Measurements from ENCODE around the gene SLC25A33.
"Not testable (repeated sequence)": the region's sequence is repeated elsewhere in the genome, so short reads cannot be mapped to it uniquely, and the experiment has no call there.

The SLC25A33 gene

DNA sequence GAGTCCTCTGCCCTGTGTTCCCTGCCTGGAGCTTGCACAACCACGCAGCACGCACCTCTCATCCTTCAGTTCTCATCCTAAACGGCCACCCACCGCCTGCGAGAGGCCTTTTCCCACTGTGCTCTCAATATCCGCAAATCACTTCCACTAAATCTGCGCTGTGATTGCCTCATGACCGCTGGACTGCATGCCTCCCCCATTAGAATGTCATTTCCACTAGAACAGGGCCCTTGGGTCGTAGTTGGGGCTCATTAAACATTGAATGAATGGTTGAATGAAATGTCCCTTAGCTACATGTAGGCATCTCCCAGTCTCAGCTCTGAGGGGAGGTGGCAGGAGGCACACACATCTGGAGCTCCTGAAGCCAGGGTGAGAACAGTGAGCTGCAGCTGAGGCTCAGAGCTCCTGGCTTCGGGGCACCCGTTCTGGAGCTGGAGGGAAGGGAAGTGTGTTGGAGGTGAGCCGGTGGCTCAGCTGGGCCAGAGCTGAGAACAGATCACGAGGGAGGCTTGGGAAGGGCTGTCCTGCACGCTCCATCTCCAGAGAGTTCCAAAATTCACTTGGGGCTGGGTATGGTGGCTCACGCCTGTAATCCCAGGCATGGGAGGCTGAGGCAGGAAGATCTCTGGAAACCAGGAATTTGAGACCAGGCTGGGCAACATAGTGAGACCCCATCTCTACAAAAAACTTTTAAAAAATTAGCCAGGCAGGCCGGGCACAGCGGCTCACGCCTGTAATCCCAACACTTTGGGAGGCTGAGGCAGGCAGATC lies 79.8 kb downstream of the SLC25A33 start:
- DNase-seq (ENCODE audit: low spot score): no peak

DNA sequence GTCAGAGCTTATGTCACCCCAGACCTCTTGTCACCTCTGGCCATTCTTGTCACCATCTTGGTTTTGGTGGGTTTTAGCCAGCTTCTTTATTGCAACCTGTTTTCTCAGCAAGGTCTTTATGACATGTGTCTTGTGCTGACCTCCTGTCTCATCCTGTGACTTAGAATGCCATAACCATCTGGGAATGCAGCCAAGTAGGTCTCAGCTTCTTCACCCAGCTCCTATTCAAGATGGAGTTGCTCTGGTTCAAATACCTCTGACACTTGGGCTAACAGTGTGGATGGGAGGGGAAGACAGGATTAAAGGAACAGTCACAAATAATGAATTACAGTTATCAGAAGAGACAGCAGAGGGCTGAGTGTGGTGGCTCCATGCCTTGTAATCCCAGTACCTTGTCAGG lies 81.8 kb downstream of the SLC25A33 start:
- no peak for DNase-seq (ENCODE audit: low spot score)

GRCh38 chr1:9624081-9624480 lies 84.8 kb downstream of the SLC25A33 start:
- no peak for DNase-seq (ENCODE audit: low spot score)

GRCh38 chr1:9625030-9625429 lies 85.8 kb downstream of the SLC25A33 start:
- not testable (repeated sequence) for DNase-seq (ENCODE audit: low spot score)

GRCh38 chr1:9626201-9626608 lies 86.9 kb downstream of the SLC25A33 start:
- DNase-seq (ENCODE audit: low spot score): no peak

GRCh38 chr1:9628541-9629444 lies 89.5 kb downstream of the SLC25A33 start:
- DNase-seq (ENCODE audit: low spot score): no peak

GRCh38 chr1:9629445-9630201 lies 90.4 kb downstream of the SLC25A33 start:
- DNase-seq (ENCODE audit: low spot score): no peak

- DNase-seq (ENCODE audit: low spot score): no peak
Measured at GRCh38 chr1:9630331-9631111, 91.3 kb downstream of the SLC25A33 start.

GRCh38 chr1:9631613-9632012 lies 92.3 kb downstream of the SLC25A33 start:
- no peak for DNase-seq (ENCODE audit: low spot score)

DNA sequence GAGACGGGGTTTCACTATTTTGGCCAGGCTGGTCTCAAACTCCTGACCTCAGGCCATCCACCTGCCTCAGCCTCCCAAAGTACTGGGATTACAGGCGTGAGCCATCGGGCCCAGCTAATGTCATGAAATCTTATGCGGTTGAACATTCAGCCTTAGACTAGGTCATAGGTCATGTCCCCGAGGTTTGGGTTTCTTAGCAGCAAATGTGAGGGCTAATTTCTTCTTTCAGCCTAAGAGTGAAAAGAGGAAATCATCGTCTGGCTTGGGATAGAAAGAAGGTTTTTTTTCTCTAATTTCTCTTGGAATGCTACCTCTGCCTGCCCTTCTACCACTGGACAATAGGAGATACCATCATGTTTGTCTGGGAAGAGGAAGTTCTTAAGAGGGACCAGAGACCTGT lies 94.2 kb downstream of the SLC25A33 start:
- DNase-seq (ENCODE audit: low spot score): no peak

DNA sequence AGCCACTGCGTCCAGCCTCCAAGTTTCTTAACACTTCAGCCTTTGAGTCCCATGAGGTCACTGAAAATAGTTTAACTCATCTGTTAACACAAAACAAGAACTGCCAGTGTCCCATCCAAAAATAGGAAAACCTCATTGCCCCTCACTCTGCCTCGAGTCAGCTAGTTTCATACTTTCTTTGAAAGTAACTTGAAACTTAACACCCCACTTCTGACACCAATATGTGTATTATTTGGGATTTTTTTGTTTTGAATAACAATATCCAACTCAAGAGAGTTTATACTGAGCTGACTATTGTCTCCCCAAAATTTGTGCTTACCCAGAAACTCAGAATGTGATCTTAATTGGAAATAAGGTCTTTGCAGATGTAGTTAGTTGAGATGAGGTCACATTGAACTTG lies 95.3 kb downstream of the SLC25A33 start:
- DNase-seq (ENCODE audit: low spot score): no peak

Measured in SK-N-DZ (cell line).